Measurements from ENCODE around the gene WASF2. TPM values are rescaled to one million over a fixed set of nuclear protein-coding genes. Genes with fewer than 3 reads are reported as not detected.

The WASF2 gene
- total and polyA plus RNA-seq, 12 donors = 17.4 to 159 (median 60.9) TPM

DNA sequence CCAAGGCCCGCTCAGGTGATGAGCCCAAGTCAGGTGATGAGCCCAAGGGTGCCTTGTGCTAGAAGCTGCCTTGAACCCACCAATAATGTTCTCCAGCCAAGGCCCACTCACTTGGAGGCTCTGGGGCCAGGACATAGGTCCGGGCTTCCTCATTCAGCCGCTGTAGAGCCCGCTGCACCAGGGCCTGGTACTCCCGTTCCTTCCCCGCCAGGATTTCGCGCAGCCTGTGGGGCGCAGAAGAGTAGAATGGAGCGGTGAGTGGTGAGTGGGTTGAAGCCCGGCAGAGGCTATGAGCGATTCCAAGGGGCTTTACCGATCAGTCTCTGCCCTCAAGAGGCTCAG, 133.7 kb downstream of the WASF2 start:
- Histone ChIP-seq H3K4me1 (replicated peaks in 1 of 2) (peaks cover 0 to 5% of the 10 kb centered on the region in 2 donors), H3K36me3 (replicated peaks in 1 of 2) (peaks cover 0 to 52% of the 10 kb centered on the region in 2 donors), H3K4me3 (no peak overlapping the region), H3K27me3 (no peaks in the 10 kb centered on the region), H3K27ac (no peak overlapping the region), H3K9me3 (replicated peaks in 1 of 3) (no peaks in the 10 kb centered on the region)
- TF ChIP-seq POLR2A (IDR thresholded peaks at IDR 0.05) = no peak
- TF ChIP-seq, protein P1, sequence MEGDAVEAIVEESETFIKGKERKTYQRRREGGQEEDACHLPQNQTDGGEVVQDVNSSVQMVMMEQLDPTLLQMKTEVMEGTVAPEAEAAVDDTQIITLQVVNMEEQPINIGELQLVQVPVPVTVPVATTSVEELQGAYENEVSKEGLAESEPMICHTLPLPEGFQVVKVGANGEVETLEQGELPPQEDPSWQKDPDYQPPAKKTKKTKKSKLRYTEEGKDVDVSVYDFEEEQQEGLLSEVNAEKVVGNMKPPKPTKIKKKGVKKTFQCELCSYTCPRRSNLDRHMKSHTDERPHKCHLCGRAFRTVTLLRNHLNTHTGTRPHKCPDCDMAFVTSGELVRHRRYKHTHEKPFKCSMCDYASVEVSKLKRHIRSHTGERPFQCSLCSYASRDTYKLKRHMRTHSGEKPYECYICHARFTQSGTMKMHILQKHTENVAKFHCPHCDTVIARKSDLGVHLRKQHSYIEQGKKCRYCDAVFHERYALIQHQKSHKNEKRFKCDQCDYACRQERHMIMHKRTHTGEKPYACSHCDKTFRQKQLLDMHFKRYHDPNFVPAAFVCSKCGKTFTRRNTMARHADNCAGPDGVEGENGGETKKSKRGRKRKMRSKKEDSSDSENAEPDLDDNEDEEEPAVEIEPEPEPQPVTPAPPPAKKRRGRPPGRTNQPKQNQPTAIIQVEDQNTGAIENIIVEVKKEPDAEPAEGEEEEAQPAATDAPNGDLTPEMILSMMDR (IDR thresholded peaks at IDR 0.05) = no peak
- intact Hi-C loops (cut with DNase I) = loop anchor here (5.0 to 10.0 kb wide), 2 partner anchors 36 to 51 kb away; partner anchors contain the start of gene GPR3 (in 2 of the 2)
- no peak for DNase-seq
- 94 to 98% (median 95%) methylated on average over 9 to 13 of the region's 13 CpGs for WGBS, 4 donors

DNA sequence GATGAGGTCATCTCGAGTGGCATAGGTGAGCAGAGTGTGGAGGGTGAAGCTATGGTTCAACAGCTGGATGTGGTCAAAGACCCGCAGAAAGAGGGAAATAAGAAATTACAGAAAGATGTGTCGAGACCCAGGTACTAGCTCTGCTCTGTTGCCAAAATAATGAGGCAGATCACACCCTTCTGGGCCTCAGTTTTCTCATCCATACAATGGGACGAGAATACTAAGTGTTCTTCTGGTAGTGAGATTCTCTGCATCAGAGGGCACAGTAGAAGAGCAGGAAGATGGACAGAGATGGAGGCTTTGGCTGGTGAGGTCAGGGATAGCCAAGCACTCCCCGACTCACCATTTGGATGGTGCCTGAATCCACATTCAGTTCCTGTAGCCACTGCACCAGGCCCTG, 134.3 kb downstream of the WASF2 start:
- peaks cover 0 to 46% of the 10 kb centered on the region in 2 donors for H3K36me3 ChIP-seq (replicated peaks in 1 of 2)
- no peak overlapping the region for H3K4me3 ChIP-seq
- H3K4me1 ChIP-seq (replicated peaks in 1 of 2) = peaks cover 0 to 5% of the 10 kb centered on the region in 2 donors
- H3K27me3 ChIP-seq = peaks cover 1% of the 10 kb centered on the region
- intact Hi-C loops (cut with DNase I) = loop anchor here (5.0 to 10.0 kb wide), 2 partner anchors 37 to 51 kb away; partner anchors contain the start of gene GPR3 (in 2 of the 2)
- WGBS, 4 donors = 89 to 92% (median 90%) methylated on average over 4 to 5 of the region's 5 CpGs
- no peaks in the 10 kb centered on the region for H3K9me3 ChIP-seq (replicated peaks in 1 of 3)
- no peak for DNase-seq
- H3K27ac ChIP-seq = no peak overlapping the region
- TF ChIP-seq, protein P1 (IDR thresholded peaks at IDR 0.05) = no peak
- TF ChIP-seq POLR2A (IDR thresholded peaks at IDR 0.05) = no peak

Other genes with a start within 250 kb of the WASF2 start
- 10 to 100 TPM; 30.7 to 63.5 (median 49.8) TPM for gene TMEM222, start 168.0 kb downstream of the WASF2 start, total RNA-seq
- 10 to 100 TPM; 38.8 to 73.2 (median 66.8) TPM for gene TMEM222, start 168.0 kb downstream of the WASF2 start, polyA plus RNA-seq
- gene SYTL1, start 148.1 kb downstream of the WASF2 start, total RNA-seq = 1 to 10 TPM in 3 of 9 donors, under 1 TPM in 5, not detected in 1; 0.22 to 2.0 (median 0.91) TPM
- gene SYTL1, start 148.1 kb downstream of the WASF2 start, polyA plus RNA-seq = 10 to 100 TPM in 1 of 3 donors, 1 to 10 TPM in 1, not detected in 1; 3.0 to 10.9 TPM
- gene MAP3K6, start 123.2 kb downstream of the WASF2 start, total RNA-seq = 10 to 100 TPM in 8 of 9 donors, 1 to 10 TPM in 1; 6.5 to 48.2 (median 25.9) TPM
- 100 to 1,000 TPM in 1 of 3 donors, 10 to 100 TPM in 2; 14.2 to 136 (median 83.9) TPM for gene MAP3K6, start 123.2 kb downstream of the WASF2 start, polyA plus RNA-seq
- 10 to 100 TPM in 8 of 9 donors, 1 to 10 TPM in 1; 6.3 to 83.3 (median 40.8) TPM for gene FCN3, start 115.3 kb downstream of the WASF2 start, total RNA-seq
- gene FCN3, start 115.3 kb downstream of the WASF2 start, polyA plus RNA-seq = 10 to 100 TPM; 17.0 to 72.8 (median 23.2) TPM
- 1 to 10 TPM in 1 of 9 donors, under 1 TPM in 3, not detected in 5; 0.11 to 2.6 (median 0.41) TPM for gene CD164L2, start 106.8 kb downstream of the WASF2 start, total RNA-seq
- gene CD164L2, start 106.8 kb downstream of the WASF2 start, polyA plus RNA-seq = under 1 TPM in 2 of 3 donors, not detected in 1; 0.13 to 0.16 TPM
- 1 to 10 TPM in 2 of 9 donors, under 1 TPM in 2, not detected in 5; 0.17 to 2.0 (median 0.66) TPM for gene GPR3, start 97.5 kb downstream of the WASF2 start, total RNA-seq
- gene GPR3, start 97.5 kb downstream of the WASF2 start, polyA plus RNA-seq = 1 to 10 TPM in 1 of 3 donors, under 1 TPM in 2; 0.40 to 1.0 (median 0.64) TPM
- 100 to 1,000 TPM in 1 of 9 donors, 10 to 100 TPM in 8; 15.3 to 111 (median 71.0) TPM for gene AHDC1, start 114.0 kb upstream of the WASF2 start, total RNA-seq
- 10 to 100 TPM; 10.4 to 98.5 (median 27.0) TPM for gene AHDC1, start 114.0 kb upstream of the WASF2 start, polyA plus RNA-seq
- 10 to 100 TPM in 4 of 9 donors, 1 to 10 TPM in 5; 1.5 to 16.0 (median 8.0) TPM for gene FGR, start 145.0 kb upstream of the WASF2 start, total RNA-seq
- gene FGR, start 145.0 kb upstream of the WASF2 start, polyA plus RNA-seq = 10 to 100 TPM in 2 of 3 donors, 1 to 10 TPM in 1; 6.0 to 51.9 (median 11.3) TPM
- 100 to 1,000 TPM in 6 of 9 donors, 10 to 100 TPM in 3; 67.6 to 379 (median 146) TPM for gene IFI6, start 182.0 kb upstream of the WASF2 start, total RNA-seq
- 100 to 1,000 TPM; 213 to 611 (median 223) TPM for gene IFI6, start 182.0 kb upstream of the WASF2 start, polyA plus RNA-seq
- 10 to 100 TPM in 4 of 9 donors, 1 to 10 TPM in 5; 4.0 to 12.4 (median 9.5) TPM for gene FAM76A, start 235.8 kb upstream of the WASF2 start, total RNA-seq
- 1 to 10 TPM; 2.9 to 7.6 (median 4.9) TPM for gene FAM76A, start 235.8 kb upstream of the WASF2 start, polyA plus RNA-seq